Psoas muscle (tissue), 8 donors: ENCODE results near the gene CMYA5. TPM values are rescaled to one million over a fixed set of nuclear protein-coding genes. Genes with fewer than 3 reads are reported as not detected.

Experiments used
- ATAC-seq, 4 donors: fragments of 200-7000 bp; cut with Tn5 transposase; one replicate each; pipeline ENCODE4 v1.9.1; 2020; ENCODE audit warnings: moderate library complexity in 3 of 4, mild to moderate bottlenecking in 2 of 4
- DNase-seq, 2 donors: peaks; one replicate each; pipeline ENCODE4 v3.0.0-alpha.2; 2020
- H3K27ac ChIP-seq: fragments of 200-600 bp; one replicate; pipeline ENCODE4 v1.8.0; 2022
- H3K27me3 ChIP-seq, 3 donors: fragments of 200-600 bp in 1 of 3; one replicate each; pipeline versions ENCODE4 v1.6.1 to v1.8.0; 2013 to 2022; ENCODE audit warnings: low read length in 2 of 3, mild to moderate bottlenecking in 2 of 3, moderate library complexity in 1 of 3; ENCODE audit not compliant: insufficient read depth in 3 of 3
- H3K36me3 ChIP-seq, 2 donors: fragments of 200-600 bp in 1 of 2; one replicate each; pipeline versions ENCODE4 v1.6.1 to v1.8.0; 2013 to 2022; ENCODE audit warnings: low read depth in 1 of 2, mild to moderate bottlenecking in 1 of 2, moderate library complexity in 1 of 2; ENCODE audit not compliant: insufficient read depth in 1 of 2
- H3K4me1 ChIP-seq: fragments of 200-600 bp; one replicate; pipeline ENCODE4 v1.8.0; 2022
- H3K4me3 ChIP-seq: fragments of 200-600 bp; one replicate; pipeline ENCODE4 v1.8.0; 2022; ENCODE audit warnings: mild to moderate bottlenecking
- H3K9me3 ChIP-seq: fragments of 200-600 bp; one replicate; pipeline ENCODE4 v1.8.0; 2022
- CTCF ChIP-seq: fragments of 200-600 bp; IDR thresholded peaks from one replicate; pipeline ENCODE4 v1.8.0; 2022; ENCODE audit warnings: antibody characterized with exemption
- WGBS, 3 donors: extraction: QIAGEN DNeasy Blood & Tissue Kit; methylation state at CpG; one replicate each; pipeline versions ENCODE4 v1.1.6 to v1.1.7; 2013; 5-methylcytosine and 5-hydroxymethylcytosine counted together
- intact Hi-C, 2 donors: fragments of 100-400 bp; cut with DNase I; formaldehyde crosslinking; loops; one replicate each; pipeline versions ENCODE4 v1.11.0 to v1.14.2; 2022
- polyA plus RNA-seq, 3 donors: library from polyadenylated mRNA; stranded (reverse); fragments of 200-250 nt; gene quantifications; one replicate each; pipeline ENCODE4 v1.2.3, GENCODE V29; 2013
- total RNA-seq, 4 donors: library from RNA; stranded (reverse); fragmentation: NEBNext Ultra II Directional in 2 of 4; extraction: Animal tissue kit (Norgen Biotek cat#: 25700) in 2 of 4; gene quantifications; one replicate each; pipeline versions ENCODE4 v1.2.1 to v1.2.4, GENCODE V29; 2021 to 2023
- donor health status: healthy with polysubstance abuse.
- donor health status: DM: no; HTN: no; CAD: no; lungs with moderate emphysema.
- donor health status: Bipolar disorder and iron deficiency.
- donor health status: healthy.
- donor health status: DM: yes; HTN: yes; CAD: no.
- donor health status: DM: no; HTN: no; CAD: no.
- donor health status: DM: no; HTN: no; CAD: no.
- donor health status: DM: yes; HTN: yes; CAD: no.

CMYA5 gene
- total and polyA plus RNA-seq, 7 donors: 290 to 1,472 (median 1,216) TPM

- Histone ChIP-seq H3K4me3 (no peak overlapping the region), H3K4me1 (peaks cover 5% of the 10 kb centered on the region), H3K36me3 (peaks cover 0 to 23% of the 10 kb centered on the region in 2 donors), H3K9me3 (no peaks in the 10 kb centered on the region), H3K27me3 (no peaks in the 10 kb centered on the region), H3K27ac (no peak overlapping the region)
- ATAC-seq (no peak), DNase-seq (no peak)
- intact Hi-C loops: no loop called here
- no peak for TF ChIP-seq CTCF
- WGBS, 3 donors: 71 to 91% methylated on average over 1 of the region's 1 CpG; no CpG with 5 or more reads in 1 of the 3 donors
These were observed 136.2 kb downstream of the CMYA5 start for GRCh38 chr5:79825802-79826201.

- H3K27me3 ChIP-seq: no peaks in the 10 kb centered on the region
- DNase-seq: no peak
- peaks cover 0 to 9% of the 10 kb centered on the region in 2 donors for H3K36me3 ChIP-seq
- H3K4me1 ChIP-seq: peaks cover 19% of the 10 kb centered on the region
- H3K27ac ChIP-seq: no peak overlapping the region
- intact Hi-C loops: no loop called here
- no peak for ATAC-seq
- no peak overlapping the region for H3K4me3 ChIP-seq
- TF ChIP-seq CTCF: no peak
- H3K9me3 ChIP-seq: no peaks in the 10 kb centered on the region
- WGBS, 3 donors: 92 to 98% (median 93%) methylated on average over 2 of the region's 2 CpGs
These were observed 137.6 kb downstream of the CMYA5 start for GRCh38 chr5:79827159-79827629.

- no peaks in the 10 kb centered on the region for H3K27me3 ChIP-seq
- 55 to 79% (median 62%) methylated on average over 7 to 9 of the region's 9 CpGs for WGBS, 3 donors
- DNase-seq (no peak), ATAC-seq (peak in 1 of 4 donors; percentile 25)
- intact Hi-C loops: no loop called here
- peak; percentile 13 for TF ChIP-seq CTCF
- no peaks in the 10 kb centered on the region for H3K9me3 ChIP-seq
- H3K4me3 ChIP-seq: no peak overlapping the region
- H3K27ac ChIP-seq: no peak overlapping the region
- no peaks in the 10 kb centered on the region for H3K36me3 ChIP-seq
- H3K4me1 ChIP-seq: peaks cover 23% of the 10 kb centered on the region
These were observed 139.6 kb downstream of the CMYA5 start for GRCh38 chr5:79829260-79829659.

- no peaks in the 10 kb centered on the region for H3K27me3 ChIP-seq
- H3K36me3 ChIP-seq: no peaks in the 10 kb centered on the region
- WGBS, 3 donors: 53 to 67% (median 57%) methylated on average over 10 of the region's 10 CpGs
- H3K27ac ChIP-seq: peak overlapping the region; percentile 75
- TF ChIP-seq CTCF: no peak
- intact Hi-C loops: no loop called here
- H3K4me1 ChIP-seq: peaks cover 33% of the 10 kb centered on the region
- H3K9me3 ChIP-seq: no peaks in the 10 kb centered on the region
- ATAC-seq: peak; percentile 82 to 87 (median 86)
- DNase-seq: peak; percentile 48 to 75
- no peak overlapping the region for H3K4me3 ChIP-seq
These were observed 142.0 kb downstream of the CMYA5 start for GRCh38 chr5:79831381-79832309.
